ENCODE data around the gene ITPK1.

ITPK1 gene

DNA sequence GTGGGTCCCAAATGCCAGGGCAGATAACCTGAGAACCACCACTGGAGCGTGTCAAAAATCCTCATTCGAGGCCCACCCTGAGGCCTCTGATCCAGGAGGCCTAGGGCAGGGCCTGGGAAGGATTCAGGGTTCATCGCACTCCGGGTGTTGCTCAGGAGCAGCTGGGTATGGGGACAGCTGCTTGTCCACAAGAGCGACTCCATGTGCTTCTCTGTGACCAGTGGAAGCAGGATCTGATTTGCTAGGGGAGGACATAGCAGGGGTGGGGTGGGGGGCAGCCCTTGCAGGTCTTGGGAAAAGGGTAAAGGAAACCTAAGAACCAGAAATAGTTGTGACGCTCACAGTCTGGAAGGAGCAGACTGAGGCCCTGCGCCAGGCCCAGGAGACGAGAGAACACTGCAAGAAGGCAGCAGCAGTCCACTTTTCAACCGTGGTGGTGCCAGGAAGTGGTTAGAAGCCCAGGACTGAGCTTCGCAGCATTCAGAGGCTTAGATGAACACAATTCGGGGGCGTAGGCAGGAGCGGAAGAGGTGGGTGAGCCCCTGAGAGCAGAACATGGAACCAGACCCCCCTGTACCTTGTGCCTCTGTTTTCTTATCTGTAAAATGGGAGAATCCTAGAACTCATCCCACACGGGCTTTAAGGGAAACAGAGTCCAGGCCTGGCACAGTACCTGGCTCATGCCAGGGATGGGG is 33.7 kb downstream of the ITPK1 start:
- Histone ChIP-seq H4K20me1 (ENCODE audit: insufficient read depth, low read length) (peaks cover 82% of the 10 kb centered on the region), H3K36me3 (ENCODE audit: insufficient read depth, low read length) (no peaks in the 10 kb centered on the region), H3K4me2 (ENCODE audit: insufficient read depth, low read length) (no peak overlapping the region), H3K27ac (ENCODE audit: low read length) (no peak overlapping the region), H2AFZ (ENCODE audit: low read depth, low read length) (no peak overlapping the region), H3K4me1 (ENCODE audit: insufficient read depth, low read length) (peaks cover 2% of the 10 kb centered on the region; the same call in 1 of the 2 replicates), H3K27me3 (ENCODE audit: insufficient read depth, low read length, poor library complexity) (no peaks in the 10 kb centered on the region), H3K9me3 (ENCODE audit: insufficient read depth, low read length, severe bottlenecking) (no peaks in the 10 kb centered on the region), H3K79me2 (ENCODE audit: insufficient read depth, low read length) (peaks cover 56% of the 10 kb centered on the region), H3K9ac (ENCODE audit: low read depth, low read length) (no peak overlapping the region), H3K4me3 (ENCODE audit: low read depth in 1 of 2, low read length in 2 of 2) (no peak overlapping the region)
- ATAC-seq (ENCODE audit: insufficient read depth, low read depth) (peak; percentile 77), DNase-seq (peak; percentile 46)
- TF ChIP-seq, protein P1, sequence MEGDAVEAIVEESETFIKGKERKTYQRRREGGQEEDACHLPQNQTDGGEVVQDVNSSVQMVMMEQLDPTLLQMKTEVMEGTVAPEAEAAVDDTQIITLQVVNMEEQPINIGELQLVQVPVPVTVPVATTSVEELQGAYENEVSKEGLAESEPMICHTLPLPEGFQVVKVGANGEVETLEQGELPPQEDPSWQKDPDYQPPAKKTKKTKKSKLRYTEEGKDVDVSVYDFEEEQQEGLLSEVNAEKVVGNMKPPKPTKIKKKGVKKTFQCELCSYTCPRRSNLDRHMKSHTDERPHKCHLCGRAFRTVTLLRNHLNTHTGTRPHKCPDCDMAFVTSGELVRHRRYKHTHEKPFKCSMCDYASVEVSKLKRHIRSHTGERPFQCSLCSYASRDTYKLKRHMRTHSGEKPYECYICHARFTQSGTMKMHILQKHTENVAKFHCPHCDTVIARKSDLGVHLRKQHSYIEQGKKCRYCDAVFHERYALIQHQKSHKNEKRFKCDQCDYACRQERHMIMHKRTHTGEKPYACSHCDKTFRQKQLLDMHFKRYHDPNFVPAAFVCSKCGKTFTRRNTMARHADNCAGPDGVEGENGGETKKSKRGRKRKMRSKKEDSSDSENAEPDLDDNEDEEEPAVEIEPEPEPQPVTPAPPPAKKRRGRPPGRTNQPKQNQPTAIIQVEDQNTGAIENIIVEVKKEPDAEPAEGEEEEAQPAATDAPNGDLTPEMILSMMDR (IDR thresholded peaks at IDR 0.05; ENCODE audit: borderline replicate concordance, extremely low read depth, low read length, poor library complexity, severe bottlenecking): no peak

GRCh38 chr14:93079865-93080403 is 35.8 kb downstream of the ITPK1 start:
- DNase-seq: no peak
- H3K9me3 ChIP-seq (ENCODE audit: insufficient read depth, low read length, severe bottlenecking): no peaks in the 10 kb centered on the region
- H3K27ac ChIP-seq (ENCODE audit: low read length): no peak overlapping the region
- H3K4me1 ChIP-seq (ENCODE audit: insufficient read depth, low read length): peaks cover 2% of the 10 kb centered on the region; the same call in 1 of the 2 replicates
- no peak for ATAC-seq (ENCODE audit: insufficient read depth, low read depth)
- peaks cover 85% of the 10 kb centered on the region for H4K20me1 ChIP-seq (ENCODE audit: insufficient read depth, low read length)
- H3K9ac ChIP-seq (ENCODE audit: low read depth, low read length): no peak overlapping the region
- TF ChIP-seq EZH2 (IDR thresholded peaks at IDR 0.05; ENCODE audit: borderline replicate concordance, low read depth, low read length, severe bottlenecking): no peak
- TF ChIP-seq, protein P1 (IDR thresholded peaks at IDR 0.05; ENCODE audit: borderline replicate concordance, extremely low read depth, low read length, poor library complexity, severe bottlenecking): no peak
- no peaks in the 10 kb centered on the region for H3K27me3 ChIP-seq (ENCODE audit: insufficient read depth, low read length, poor library complexity)
- peaks cover 53% of the 10 kb centered on the region for H3K79me2 ChIP-seq (ENCODE audit: insufficient read depth, low read length)
- no peak overlapping the region for H2AFZ ChIP-seq (ENCODE audit: low read depth, low read length)
- no peak overlapping the region for H3K4me2 ChIP-seq (ENCODE audit: insufficient read depth, low read length)
- H3K36me3 ChIP-seq (ENCODE audit: insufficient read depth, low read length): no peaks in the 10 kb centered on the region
- H3K4me3 ChIP-seq (ENCODE audit: low read depth in 1 of 2, low read length in 2 of 2): no peak overlapping the region

- Histone ChIP-seq H3K79me2 (ENCODE audit: insufficient read depth, low read length) (peaks cover 51% of the 10 kb centered on the region), H2AFZ (ENCODE audit: low read depth, low read length) (no peak overlapping the region), H3K27ac (ENCODE audit: low read length) (no peak overlapping the region)
Measured at GRCh38 chr14:93079321-93079720, 36.4 kb downstream of the ITPK1 start.

More at GRCh38 chr14:93079321-93079720, 36.4 kb downstream of the ITPK1 start:
- Histone ChIP-seq H3K9me3 (ENCODE audit: insufficient read depth, low read length, severe bottlenecking) (no peaks in the 10 kb centered on the region), H4K20me1 (ENCODE audit: insufficient read depth, low read length) (peaks cover 82% of the 10 kb centered on the region), H3K4me3 (ENCODE audit: low read depth in 1 of 2, low read length in 2 of 2) (no peak overlapping the region), H3K9ac (ENCODE audit: low read depth, low read length) (no peak overlapping the region), H3K27me3 (ENCODE audit: insufficient read depth, low read length, poor library complexity) (no peaks in the 10 kb centered on the region), H3K4me2 (ENCODE audit: insufficient read depth, low read length) (no peak overlapping the region), H3K36me3 (ENCODE audit: insufficient read depth, low read length) (no peaks in the 10 kb centered on the region), H3K4me1 (ENCODE audit: insufficient read depth, low read length) (peaks cover 2% of the 10 kb centered on the region; the same call in 1 of the 2 replicates)
- ATAC-seq (ENCODE audit: insufficient read depth, low read depth) (no peak), DNase-seq (no peak)
- no peak for TF ChIP-seq EZH2 (IDR thresholded peaks at IDR 0.05; ENCODE audit: borderline replicate concordance, low read depth, low read length, severe bottlenecking)
- TF ChIP-seq, protein P1 (IDR thresholded peaks at IDR 0.05; ENCODE audit: borderline replicate concordance, extremely low read depth, low read length, poor library complexity, severe bottlenecking): no peak

All from DND-41 (cell line).